Measurements from ENCODE around the gene ABCB8. TPM values are rescaled to one million over a fixed set of nuclear protein-coding genes. Genes with fewer than 3 reads are reported as not detected.
A peak's percentile ranks its signal among the peaks of the same experiment; 100 is the strongest.

Gene ABCB8
- total RNA-seq, 4 donors from 2014 or later = 21.0 to 49.0 (median 31.6) TPM

DNA sequence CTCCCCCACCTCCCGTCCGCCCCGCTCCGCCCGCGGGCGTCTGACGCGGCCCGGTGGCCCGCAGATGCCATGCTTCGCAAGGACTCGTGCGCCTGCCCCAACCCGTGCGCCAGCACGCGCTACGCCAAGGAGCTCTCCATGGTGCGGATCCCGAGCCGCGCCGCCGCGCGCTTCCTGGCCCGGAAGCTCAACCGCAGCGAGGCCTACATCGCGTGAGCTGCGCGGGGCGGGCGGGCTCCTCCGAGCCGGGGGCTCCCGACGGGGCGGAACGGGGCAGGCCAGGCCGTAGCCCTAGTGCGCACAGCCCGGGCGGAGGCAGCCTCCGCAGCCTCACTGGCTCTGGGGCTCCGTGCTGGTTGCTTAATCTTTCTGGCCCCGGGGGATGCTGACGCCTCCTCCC is 22.9 kb downstream of the ABCB8 start:
- no peak for TF ChIP-seq POLR2A (IDR thresholded peaks at IDR 0.05)
- TF ChIP-seq EP300 (IDR thresholded peaks at IDR 0.05) = no peak
- TF ChIP-seq CTCF (IDR thresholded peaks at IDR 0.05) = no peak
- H3K4me3 ChIP-seq = peak overlapping the region in 1 of 4 donors; percentile 15
- DNase-seq (ENCODE audit: low spot score in 2 of 2) = no peak

GRCh38 chr7:151053096-151053495 is 24.8 kb downstream of the ABCB8 start:
- no peak overlapping the region for H3K4me3 ChIP-seq
- no peak for TF ChIP-seq POLR2A (IDR thresholded peaks at IDR 0.05)
- TF ChIP-seq EP300 (IDR thresholded peaks at IDR 0.05) = no peak
- no peak for TF ChIP-seq CTCF (IDR thresholded peaks at IDR 0.05)
- peaks cover 0 to 6% of the 10 kb centered on the region in 2 donors for H3K27me3 ChIP-seq
- H3K27ac ChIP-seq = no peak overlapping the region
- H3K36me3 ChIP-seq = peaks cover 0 to 36% (median 0%) of the 10 kb centered on the region in 3 donors
- H3K9me3 ChIP-seq = no peaks in the 10 kb centered on the region
- DNase-seq (ENCODE audit: low spot score in 2 of 2) = no peak
- H3K4me1 ChIP-seq = peaks cover 0 to 23% (median 12%) of the 10 kb centered on the region in 4 donors
- 64 to 79% methylated on average over 4 of the region's 4 CpGs for WGBS, 2 donors

More for the DNA sequence above, 22.9 kb downstream of the ABCB8 start:
- Histone ChIP-seq H3K27me3 (peaks cover 0 to 6% of the 10 kb centered on the region in 2 donors), H3K4me1 (peaks cover 0 to 27% (median 12%) of the 10 kb centered on the region in 4 donors), H3K9me3 (no peaks in the 10 kb centered on the region), H3K27ac (no peak overlapping the region), H3K36me3 (peaks cover 0 to 40% (median 0%) of the 10 kb centered on the region in 3 donors)
- WGBS, 2 donors = 4 to 7% methylated on average over 18 to 24 of the region's 50 CpGs

DNA sequence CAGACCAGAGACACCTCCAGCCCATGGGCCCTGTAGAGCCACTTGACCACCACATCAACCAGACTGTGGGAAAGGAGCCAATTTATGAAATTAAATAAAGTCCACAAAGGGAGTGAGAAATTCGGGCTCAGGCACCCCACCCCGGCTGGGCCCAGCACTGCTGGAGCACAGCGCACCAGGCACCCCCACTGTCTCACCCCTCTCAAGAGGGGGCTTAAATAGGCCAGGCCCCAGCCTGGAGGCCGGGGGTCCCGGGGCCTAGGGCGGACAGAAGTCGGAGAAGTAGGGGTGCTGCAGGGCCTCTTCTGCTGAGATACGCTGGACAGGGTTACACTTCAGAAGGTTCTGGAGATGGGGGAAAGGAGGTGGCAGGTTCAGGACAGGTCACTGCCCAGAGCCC is 25.5 kb downstream of the ABCB8 start:
- no peaks in the 10 kb centered on the region for H3K9me3 ChIP-seq
- WGBS, 2 donors = 93% methylated on average over 8 of the region's 8 CpGs
- no peak overlapping the region for H3K27ac ChIP-seq
- H3K4me3 ChIP-seq = no peak overlapping the region
- H3K4me1 ChIP-seq = peaks cover 0 to 29% (median 16%) of the 10 kb centered on the region in 4 donors
- peaks cover 0 to 6% of the 10 kb centered on the region in 2 donors for H3K27me3 ChIP-seq
- TF ChIP-seq POLR2A (IDR thresholded peaks at IDR 0.05) = no peak
- no peak for TF ChIP-seq CTCF (IDR thresholded peaks at IDR 0.05)
- TF ChIP-seq EP300 (IDR thresholded peaks at IDR 0.05) = no peak
- no peak for DNase-seq (ENCODE audit: low spot score in 2 of 2)
- H3K36me3 ChIP-seq = peaks cover 0 to 36% (median 0%) of the 10 kb centered on the region in 3 donors

- Histone ChIP-seq H3K27me3 (peaks cover 0 to 6% of the 10 kb centered on the region in 2 donors), H3K9me3 (no peaks in the 10 kb centered on the region), H3K4me3 (no peak overlapping the region), H3K36me3 (peaks cover 0 to 36% (median 0%) of the 10 kb centered on the region in 3 donors), H3K27ac (no peak overlapping the region), H3K4me1 (peaks cover 0 to 38% (median 27%) of the 10 kb centered on the region in 4 donors)
- no peak for DNase-seq (ENCODE audit: low spot score in 2 of 2)
- no peak for TF ChIP-seq CTCF (IDR thresholded peaks at IDR 0.05)
- no peak for TF ChIP-seq POLR2A (IDR thresholded peaks at IDR 0.05)
- TF ChIP-seq EP300 (IDR thresholded peaks at IDR 0.05) = no peak
- 81 to 86% methylated on average over 6 of the region's 6 CpGs for WGBS, 2 donors
Observed at GRCh38 chr7:151056283-151056665, 28.0 kb downstream of the ABCB8 start.

DNA sequence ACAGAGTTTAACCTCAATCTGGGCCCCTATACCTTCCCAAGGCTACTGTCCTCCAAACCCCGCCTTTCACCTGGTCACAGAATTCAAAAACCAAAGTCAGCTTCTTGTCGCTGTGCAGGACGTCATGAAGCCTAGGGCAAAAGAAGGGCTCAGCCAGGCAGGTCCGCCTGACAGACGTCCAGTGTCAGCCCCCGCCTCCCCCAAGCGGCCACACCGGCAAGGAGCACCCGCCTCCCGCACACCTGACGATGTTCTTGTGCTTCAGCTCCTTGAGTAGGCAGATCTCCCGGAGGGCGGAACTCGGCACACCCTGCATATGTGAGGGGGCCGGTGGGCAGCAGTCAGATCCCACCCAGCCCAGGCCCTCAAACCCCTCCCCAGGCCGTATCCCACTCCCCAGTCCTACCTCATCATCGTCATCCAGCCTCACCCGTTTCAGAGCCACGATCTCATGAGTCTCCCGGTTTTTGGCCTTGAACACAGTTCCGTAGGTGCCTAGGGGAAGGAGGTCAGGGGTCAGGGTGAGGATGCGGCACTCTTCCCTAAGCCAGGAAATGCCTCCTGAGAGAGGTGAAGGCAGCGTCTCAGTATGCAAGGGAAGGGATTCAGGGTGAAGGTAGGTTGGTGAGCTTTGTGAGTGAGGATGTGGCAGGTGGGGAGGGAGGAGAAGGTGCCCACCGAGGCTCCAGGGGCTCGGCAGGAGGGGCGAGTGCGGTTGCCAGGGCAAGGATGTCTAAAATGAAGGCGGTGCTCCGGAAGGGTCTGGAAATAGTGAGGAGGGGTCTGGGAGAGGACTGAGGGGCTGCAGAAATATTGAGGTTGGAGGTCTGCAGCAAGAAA is 28.6 kb downstream of the ABCB8 start:
- peaks cover 0 to 40% (median 32%) of the 10 kb centered on the region in 4 donors for H3K4me1 ChIP-seq
- H3K4me3 ChIP-seq = peak overlapping the region; percentile 39 to 91 (median 79)
- peak overlapping the region in 2 of 4 donors; percentile 95 to 97 for H3K27ac ChIP-seq
- 21 to 38% methylated on average over 17 to 29 of the region's 29 CpGs for WGBS, 2 donors
- H3K36me3 ChIP-seq = peaks cover 0 to 35% (median 0%) of the 10 kb centered on the region in 3 donors
- peaks cover 0 to 6% of the 10 kb centered on the region in 2 donors for H3K27me3 ChIP-seq
- DNase-seq (ENCODE audit: low spot score in 2 of 2) = no peak
- no peak for TF ChIP-seq EP300 (IDR thresholded peaks at IDR 0.05)
- TF ChIP-seq POLR2A (IDR thresholded peaks at IDR 0.05) = no peak
- TF ChIP-seq CTCF (IDR thresholded peaks at IDR 0.05) = no peak
- H3K9me3 ChIP-seq = no peaks in the 10 kb centered on the region

Measured in tibial nerve (tissue), 4 donors.